Activated CD4-positive, alpha-beta T cell treated with anti-CD3 and anti-CD28 coated beads, Interleukin-2, amount 50 U/mL, for 1 hour (primary cell): ENCODE results near the gene HK3.

Source experiments
- DNase-seq: peaks from one replicate; pipeline ENCODE4 v3.0.0-alpha.2; 2020

The HK3 gene

DNA sequence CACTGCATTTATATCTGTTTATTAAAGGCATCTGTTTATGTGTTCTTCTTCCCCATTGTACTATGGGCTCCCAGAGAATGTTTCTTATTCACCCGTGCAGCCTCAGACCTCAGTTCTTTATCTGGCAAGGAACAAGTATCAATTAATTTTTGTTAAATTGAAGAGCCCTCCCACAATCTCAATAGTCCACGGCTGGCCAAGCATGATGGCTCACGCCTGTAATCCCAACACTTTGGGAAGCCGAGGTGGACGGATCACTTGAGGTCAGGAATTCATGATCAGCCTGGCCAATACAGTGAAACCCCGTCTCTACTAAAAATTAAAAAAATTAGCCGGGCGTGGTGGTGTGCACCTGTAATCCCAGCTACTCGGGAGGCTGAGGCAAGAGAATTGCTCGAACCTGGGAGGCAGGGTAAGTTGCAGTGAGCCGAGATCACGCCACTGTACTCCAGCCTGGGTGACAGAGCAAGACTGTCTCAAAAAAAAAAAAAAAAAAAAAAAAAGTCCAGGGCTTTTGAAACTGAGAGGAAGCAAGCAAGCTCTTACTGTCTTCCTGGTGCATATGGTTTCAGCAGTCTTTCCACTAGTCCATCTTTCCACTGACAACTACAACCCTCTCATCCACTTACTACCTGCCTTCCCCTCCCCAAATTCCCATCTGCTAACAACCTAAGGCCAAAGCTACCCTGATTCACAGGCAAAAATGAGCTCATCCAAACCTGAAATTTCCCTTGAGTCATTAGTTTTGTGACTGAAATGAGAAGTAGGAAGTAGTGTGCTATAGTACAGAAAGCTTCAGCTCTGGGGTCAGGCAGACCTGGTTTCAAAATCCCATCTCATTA lies 2.3 kb upstream of the HK3 start:
- DNase-seq: no peak

GRCh38 chr5:176900780-176901204 lies 1.6 kb upstream of the HK3 start:
- no peak for DNase-seq

DNA sequence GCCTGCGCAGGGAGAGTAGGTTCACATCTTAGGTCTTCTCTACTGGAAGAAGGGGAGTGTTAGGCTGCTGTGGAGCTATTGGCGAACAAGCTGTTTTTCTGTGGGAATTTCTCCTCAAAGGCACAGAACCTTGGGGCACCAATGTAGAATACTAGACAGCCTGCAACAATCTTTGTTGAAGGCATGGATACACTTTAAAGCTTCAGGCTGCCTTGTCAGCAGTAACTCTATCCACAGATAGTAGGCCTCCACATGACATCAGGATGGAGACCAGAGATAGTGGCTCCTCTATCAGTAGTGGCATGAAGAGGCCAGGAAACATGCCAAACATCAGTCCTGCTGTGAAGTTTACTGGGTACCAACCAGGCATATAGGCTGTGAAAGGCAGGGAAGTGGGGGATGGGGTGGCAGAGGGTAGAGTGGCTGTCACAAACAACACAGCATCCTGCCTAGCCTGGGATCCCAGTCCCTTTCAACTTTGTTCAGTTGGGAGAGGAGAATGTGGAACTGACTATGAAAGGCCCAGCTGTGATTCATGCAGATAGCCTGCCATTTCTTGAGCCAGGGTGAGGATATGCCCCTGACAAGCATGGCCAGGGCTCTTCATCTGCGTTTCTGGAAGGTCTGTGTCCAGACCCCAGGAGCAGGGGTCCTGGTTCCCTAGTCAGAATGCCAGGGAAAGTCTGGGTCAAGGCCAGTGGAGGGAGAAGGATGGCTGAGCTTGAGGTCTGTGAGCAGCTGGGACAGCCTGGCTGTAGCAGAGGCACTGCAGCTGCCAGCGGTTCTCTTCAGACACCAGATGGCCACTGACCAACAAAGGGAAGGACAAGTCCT lies 1.0 kb upstream of the HK3 start:
- DNase-seq: no peak

DNA sequence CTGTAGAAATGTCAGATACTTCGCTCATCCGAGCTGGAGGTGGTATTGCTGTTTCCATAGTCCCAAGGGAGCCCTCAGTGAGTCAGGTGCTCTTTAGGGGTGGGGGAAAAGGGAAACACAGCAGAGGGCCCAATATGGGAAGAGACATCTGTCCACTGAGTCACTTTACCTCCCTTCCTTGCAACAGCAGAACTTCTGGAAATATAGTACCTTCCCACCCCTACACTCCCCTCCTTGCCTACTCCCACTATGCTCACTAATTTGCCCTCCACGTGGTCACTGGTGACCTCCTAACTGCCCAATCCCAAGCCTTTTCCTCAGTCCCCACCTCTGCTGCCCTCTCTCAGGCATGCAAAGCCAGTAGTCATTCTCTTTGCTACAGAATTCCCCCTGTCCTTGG lies 1.9 kb downstream of the HK3 start:
- no peak for DNase-seq

DNA sequence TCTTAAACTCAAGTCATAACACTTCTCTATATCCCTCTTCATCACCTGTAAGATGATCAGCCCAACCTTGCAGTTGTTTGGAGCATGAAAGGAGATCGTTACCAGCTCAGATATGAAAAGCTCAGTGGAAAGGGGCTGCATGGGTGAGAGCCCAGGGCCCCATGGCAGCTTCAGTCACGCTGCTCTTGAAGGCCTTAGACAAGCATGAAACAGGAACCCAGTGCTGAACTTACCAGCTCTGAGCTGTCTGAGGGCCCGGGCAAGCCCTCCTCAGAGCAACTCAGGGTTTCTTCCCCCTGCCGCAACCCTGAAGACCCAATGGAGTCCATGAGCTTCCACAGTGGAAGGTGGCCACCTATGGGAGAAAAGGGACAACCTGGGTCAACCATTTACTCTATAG lies 3.3 kb downstream of the HK3 start:
- DNase-seq: no peak

GRCh38 chr5:176894298-176894697 lies 4.8 kb downstream of the HK3 start:
- no peak for DNase-seq

DNA sequence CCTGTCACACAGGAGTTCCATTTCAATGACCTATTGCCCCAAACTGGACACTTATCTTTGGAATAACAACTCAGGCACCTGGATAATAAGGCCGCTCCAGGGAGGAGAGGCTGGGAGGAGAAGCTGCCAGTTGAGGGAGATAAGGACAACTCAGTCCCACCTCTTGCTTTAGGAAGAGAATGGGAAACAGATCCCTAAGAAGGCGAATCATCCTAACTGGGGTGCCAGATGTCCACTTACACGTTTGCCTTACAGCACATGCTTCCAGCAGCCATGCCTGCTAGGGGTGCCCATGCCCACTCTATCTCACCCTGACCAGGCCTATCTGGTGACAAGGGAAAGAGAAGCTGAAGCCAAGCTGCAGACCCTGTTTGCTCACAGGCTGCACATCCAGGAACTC lies 6.5 kb downstream of the HK3 start:
- DNase-seq: no peak

DNA sequence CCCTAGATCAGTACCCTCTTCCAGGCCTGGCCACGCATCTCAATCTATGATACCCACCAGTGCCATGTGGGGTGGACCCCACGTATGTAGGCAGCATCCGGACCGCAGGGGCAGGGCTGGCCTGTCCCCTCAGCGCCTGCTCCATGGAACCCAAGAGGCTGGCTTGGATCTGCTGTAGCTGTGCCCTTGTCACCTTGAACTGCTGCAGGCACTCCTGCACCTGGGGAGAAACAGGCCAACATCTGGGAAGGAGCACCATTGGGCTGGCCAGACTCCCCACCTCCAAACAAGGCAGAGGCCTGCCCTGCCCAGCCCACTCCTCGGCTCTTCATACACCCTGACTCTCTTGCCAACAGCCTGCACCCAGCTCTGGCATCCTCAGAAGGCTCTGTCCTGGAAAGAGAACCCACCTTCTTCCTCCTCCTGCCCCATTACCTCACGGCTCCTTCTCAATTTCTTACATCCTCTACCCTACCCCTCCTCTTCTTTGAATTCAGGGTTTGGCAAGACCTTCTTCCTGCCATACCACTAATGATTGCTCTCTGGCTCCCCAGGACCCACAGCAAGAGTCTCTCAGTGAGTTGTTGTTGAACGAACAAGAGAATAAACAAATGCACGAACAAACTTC lies 7.7 kb downstream of the HK3 start:
- DNase-seq: no peak

DNA sequence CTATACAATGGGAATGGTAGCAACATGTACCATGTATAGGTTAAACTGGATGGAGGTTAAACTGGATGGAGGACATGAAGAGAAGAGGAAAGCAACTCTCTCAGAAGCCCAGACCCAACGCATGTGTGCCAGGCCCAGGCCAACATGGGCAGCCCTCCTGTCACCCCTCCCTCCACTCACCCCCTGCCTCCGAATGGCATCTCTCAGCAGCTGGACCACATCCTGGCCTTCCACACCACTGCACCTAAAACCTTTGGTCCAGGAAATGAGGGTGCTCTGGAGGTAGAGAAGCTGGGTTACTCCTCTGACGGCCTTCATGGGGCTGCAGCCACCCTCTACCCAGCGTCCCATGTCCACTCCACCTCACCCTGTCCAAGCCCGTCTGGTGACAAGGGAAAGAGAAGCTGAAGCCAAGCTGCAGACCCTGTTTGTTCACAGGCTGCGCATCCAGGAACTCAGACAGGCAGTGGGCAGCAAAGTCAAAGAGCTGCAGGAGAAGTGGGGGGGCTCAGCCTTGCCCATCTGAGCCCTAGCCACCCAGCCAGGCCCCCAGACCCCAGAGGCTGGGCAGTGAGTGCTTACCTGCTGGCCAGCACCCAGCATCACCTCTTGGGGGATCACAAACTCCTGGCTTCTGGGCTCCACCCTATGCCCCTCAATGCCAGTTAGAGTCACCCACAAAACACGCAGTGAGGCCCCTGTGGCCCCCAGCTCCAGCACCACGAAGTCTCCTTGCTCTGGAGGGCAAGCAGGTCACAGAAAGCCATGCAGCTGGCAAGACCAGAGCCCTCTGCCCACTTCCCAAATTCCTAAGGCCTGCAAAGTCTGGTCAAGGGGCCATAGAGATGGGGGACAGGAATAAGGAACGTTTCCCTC lies 8.5 kb downstream of the HK3 start:
- DNase-seq: no peak

DNA sequence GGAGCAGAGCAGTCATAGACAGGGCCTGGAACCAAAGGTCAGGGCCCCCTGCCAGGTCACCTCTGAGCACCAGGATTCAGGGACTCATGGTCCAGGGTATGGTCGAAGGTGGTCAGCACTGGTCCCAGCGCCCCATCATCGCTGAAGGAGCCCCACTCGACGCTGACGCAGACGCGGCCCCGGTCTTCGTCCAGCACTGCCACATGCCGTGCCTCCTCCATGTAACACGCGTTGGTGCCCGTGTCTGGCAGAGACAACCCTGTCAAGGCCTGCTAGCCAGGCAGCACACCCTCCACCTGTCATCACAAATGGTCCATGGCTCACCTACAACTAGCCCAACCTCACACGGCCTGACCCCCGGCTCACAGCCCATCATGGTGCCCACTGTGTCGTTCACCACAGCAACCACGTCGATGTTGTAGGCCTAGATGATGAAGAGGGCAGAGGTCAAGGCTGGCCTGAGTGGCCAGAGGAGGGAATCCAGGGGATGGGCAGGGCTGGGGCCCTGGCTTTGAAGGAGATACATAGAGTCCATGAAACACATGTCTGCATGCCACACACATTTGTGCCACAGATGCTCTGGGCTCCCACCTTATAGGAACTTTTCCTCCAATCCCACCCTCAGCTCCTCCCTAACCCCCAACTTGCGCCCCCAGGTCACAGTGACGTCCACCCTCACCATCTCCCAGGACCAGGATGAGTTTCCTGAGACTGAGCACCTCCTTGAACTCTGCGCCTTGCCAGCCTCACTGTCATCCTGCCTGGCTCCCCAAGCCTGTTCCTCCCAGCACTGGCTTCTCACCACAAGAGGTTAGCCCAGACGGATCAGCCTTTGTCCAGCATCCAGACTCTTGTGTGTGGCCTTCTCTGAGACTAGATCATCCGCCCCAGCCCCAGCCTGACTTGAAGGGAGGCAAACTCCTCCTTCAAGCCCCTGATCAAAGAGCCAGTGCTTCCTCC lies 9.5 kb downstream of the HK3 start:
- no peak for DNase-seq

GRCh38 chr5:176888865-176889165 lies 10.3 kb downstream of the HK3 start:
- DNase-seq: no peak

DNA sequence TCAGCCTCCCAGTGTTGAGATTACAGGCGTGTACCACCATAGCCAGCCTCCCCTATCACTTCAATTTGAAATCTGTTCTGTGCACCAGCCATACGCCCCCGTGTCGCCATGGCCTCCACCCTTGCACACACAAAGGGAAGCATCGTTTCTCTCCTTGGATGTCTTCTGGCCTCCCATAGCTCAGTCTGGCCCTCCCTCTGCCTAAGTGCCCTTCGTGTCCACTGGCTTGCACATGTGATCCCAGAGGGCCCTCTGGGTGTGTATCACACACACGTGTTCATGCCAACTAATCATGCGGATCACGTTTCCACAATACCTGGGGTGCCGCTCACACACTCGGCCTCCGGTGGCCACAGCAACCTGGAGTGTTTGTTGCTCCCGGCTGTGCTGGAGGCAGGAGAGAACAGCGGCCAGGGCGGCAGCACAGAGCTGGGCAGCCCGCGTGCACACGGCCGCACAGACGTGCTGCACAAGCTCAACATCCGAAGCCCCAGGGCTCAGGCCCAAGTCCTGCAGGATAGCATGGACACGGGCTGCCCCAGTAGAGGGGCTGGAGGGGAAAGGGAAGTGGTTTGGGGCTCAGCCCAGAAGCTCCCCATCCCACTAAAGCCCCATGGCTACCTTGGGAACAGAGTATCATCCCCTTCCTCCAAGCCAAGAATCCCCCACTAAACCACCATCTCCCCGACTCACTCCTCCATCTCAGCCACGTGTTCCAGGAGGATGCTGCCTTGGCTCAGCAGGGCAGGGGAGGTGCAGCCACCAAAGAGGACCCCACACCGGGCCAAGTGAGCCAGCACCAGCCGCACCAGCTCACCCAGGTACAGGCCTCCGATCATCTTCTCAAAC lies 10.9 kb downstream of the HK3 start:
- no peak for DNase-seq

DNA sequence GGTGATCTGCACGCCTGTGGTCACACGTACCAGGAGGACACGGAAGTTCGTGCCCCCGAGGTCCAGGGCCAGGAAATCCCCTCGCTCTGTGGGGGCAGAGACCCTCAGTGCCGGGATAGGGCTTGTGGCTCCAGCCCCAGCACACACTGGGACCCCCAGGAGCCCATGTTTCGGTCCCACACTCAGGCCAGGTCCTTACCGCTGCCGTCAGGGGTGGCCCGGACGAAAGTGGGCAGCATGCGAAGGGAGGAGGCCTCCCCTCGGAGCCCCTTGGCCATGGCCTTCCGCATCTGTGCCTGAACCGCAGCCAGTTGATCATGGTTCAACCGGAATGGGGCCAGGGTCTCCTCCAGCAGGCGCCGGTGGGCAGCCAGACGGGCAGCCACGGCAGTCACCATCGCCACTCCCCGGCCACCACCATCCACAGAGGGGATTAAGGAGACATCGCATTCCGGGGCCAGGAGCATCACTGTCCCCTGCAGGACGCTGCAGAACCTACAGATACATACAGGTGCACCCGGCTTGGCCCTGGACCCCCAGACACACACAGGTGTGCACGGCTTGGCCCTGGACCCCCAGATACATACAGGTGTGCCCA lies 11.8 kb downstream of the HK3 start:
- no peak for DNase-seq

DNA sequence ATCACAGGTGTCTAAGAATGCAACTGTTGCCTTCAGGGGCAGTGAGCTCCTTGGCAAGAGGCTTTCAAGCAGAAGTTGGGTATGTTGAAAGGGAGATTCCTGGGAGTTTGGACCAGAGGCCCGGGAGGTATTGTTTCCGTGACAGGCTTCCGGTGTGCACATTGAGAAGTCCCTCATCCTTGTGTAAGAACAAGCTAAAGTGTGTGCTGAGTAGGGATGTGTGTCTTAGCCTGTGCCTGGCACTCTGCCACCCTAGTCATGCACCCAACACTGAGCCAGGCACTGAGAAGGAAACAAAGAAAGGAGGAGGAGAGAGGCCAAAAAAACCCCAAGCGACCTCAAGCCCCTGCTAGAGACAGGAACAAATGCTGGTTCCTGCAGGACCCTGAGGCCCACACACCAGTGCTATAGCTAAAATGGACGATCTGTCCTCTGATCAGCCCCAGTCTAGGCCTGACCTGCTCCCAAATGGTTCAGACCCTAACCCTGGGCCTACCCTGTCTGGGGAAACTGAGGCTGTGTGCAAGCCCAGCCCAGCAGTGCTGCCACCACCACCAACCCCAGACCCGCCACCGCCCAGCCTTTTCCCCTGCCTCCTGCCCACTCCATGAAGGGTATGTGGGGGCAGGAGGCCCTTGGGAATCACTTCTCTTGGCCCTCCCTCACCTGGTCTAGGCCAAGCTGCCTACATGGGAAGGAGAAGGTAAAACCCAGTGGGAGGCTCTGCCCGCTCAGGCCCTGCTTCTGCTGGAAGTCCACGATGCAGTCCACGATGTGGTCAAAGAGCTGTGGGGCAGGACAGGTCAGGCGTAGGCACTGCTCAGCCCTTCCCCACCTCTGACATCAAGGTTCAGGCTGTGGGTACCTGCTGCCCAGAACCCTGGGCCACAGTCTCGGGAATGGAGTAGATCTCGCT lies 12.6 kb downstream of the HK3 start:
- no peak for DNase-seq

DNA sequence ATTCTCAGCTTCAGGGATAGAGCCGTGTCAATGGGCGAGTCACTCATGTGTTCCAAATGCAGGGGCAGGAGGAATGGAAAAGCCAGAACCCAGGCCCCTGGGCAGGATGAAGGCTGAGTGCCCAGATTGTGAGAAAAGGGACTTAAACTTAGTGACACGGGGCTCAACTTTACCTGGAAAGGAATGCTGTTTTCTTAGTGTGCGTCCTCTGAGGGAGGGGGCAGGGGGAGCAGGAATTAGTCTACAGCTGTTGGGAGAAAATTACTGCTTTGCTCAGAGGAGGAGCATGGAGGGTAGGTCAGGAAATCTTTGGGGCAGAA lies 14.6 kb downstream of the HK3 start:
- DNase-seq: no peak

DNA sequence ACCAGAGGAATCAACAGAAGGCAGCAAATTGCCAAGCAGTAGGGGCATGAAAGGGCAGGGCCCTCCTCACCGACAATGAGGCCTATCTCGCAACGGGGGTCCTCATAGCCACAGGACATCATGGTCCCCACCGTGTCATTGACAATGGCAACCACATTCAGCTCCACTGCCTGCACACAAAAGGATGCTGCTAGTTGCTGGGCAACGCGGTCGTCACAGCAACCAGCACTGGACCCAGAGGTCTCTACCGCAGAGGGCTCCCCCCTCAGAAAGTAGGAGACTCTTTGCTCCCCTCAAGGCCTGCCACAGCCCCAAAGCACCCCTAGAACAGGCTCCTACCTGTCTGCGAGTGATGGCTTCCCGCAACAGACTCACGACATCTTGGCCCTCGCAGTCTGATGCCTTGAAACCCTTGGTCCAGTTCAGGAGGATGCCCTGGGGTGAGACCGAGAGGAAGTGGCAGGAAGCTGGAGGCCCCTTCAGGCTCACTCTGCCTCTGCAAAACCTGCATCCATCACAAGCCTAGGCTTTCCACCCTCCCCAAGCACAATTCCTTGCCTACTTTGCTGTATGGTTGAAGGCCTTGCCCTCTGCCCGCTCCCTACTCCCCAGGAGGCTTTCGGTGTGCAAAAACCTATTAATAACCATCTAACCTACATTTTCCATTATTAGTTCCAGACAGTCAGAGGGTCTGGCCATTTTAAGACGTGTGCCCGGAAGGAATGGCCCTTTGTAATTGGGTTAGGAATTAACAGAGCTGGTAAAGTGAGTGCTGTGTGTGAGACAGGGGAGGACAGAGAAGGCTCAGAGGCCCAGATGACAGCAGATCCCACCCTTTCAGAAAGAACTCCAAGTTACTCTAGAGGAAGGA lies 15.2 kb downstream of the HK3 start:
- DNase-seq: no peak

- DNase-seq: no peak
Measured at GRCh38 chr5:176882567-176882903, 16.6 kb downstream of the HK3 start.

- no peak for DNase-seq
Measured at GRCh38 chr5:176881816-176882566, 17.2 kb downstream of the HK3 start.
